ENCODE measurements around the gene GIPC1. TPM values are rescaled to one million over a fixed set of nuclear protein-coding genes. Genes with fewer than 3 reads are reported as not detected.
A peak's percentile ranks its signal among the peaks of the same experiment; 100 is the strongest.

GIPC1 gene
- total and polyA plus RNA-seq, 9 of the 15 experiments (the other 6 are each of a cell fraction or from before 2014, with no cell fraction given), result 0.49 to 54.7 (median 24.8) TPM

- intact Hi-C loops (cut with micrococcal nuclease) (loop anchor here (5.0 to 10.0 kb wide), 2 partner anchors 34 to 122 kb away; no protein-coding TSS in a partner anchor), in situ Hi-C loops (cut with MboI) (no loop called here)
- H3K79me2 ChIP-seq (ENCODE audit: control insufficient read depth, insufficient read depth, low read length), result peaks cover 43% of the 10 kb centered on the region
- 7% methylated on average over 35 of the region's 85 CpGs for WGBS (ENCODE audit: insufficient coverage, low coverage, missing lambda C conversion rate)
- ATAC-seq, result peak; percentile 66
- CTCF ChIA-PET (ENCODE audit: low intra/inter-chr PET ratio), result interaction anchor here (2.0 kb wide), 1 partner anchor 54 kb away, joined by 10 read pairs; no protein-coding TSS in a partner anchor
- H3K4me3 ChIP-seq, result peak within 1 kb of the TSS; percentile 81
- no peaks in the 10 kb centered on the region for H3K27me3 ChIP-seq (ENCODE audit: control insufficient read depth in 2 of 2, insufficient read depth in 2 of 2, low read length in 2 of 2)
- H3K9ac ChIP-seq (ENCODE audit: insufficient read depth in 1 of 2, low read depth in 2 of 2, low read length in 2 of 2), result peak within 1 kb of the TSS; percentile 76 to 94
- peaks cover 17 to 44% of the 10 kb centered on the region in 2 experiments; a peak in 4 of 5 replicates for H3K4me1 ChIP-seq (replicated peaks in 1 of 2; ENCODE audit: control insufficient read depth in 2 of 2, insufficient read depth in 2 of 2, low read length in 2 of 2)
- peaks cover 14% of the 10 kb centered on the region; the same call in 2 of the 3 replicates for H3K36me3 ChIP-seq (ENCODE audit: control insufficient read depth, insufficient read depth, low read length)
- peak; percentile 78 for FAIRE-seq
- peak within 1 kb of the TSS; percentile 89 for H3K4me2 ChIP-seq (ENCODE audit: insufficient read depth, low read length)
- POLR2A ChIA-PET, result interaction anchor here (0.6 to 0.7 kb wide), 2 partner anchors 35 to 171 kb away, joined by 3 read pairs; no protein-coding TSS in a partner anchor
- BruUV-seq (replicated peaks), result no TSS peak
- peak within 1 kb of the TSS; percentile 83 for H3K27ac ChIP-seq (ENCODE audit: extremely low read depth, low read depth, low read length)
- no peaks in the 10 kb centered on the region for H3K9me3 ChIP-seq (replicated peaks; ENCODE audit: control insufficient read depth, insufficient read depth, low read depth, low read length)
- no peaks in the 10 kb centered on the region for H3K9me1 ChIP-seq (ENCODE audit: control insufficient read depth, insufficient read depth, low read length)
- H2AFZ ChIP-seq (ENCODE audit: low read depth, low read length), result peak within 1 kb of the TSS; percentile 88
- no peaks in the 10 kb centered on the region; the same call in 1 of the 2 replicates for H4K20me1 ChIP-seq (replicated peaks; ENCODE audit: control insufficient read depth, insufficient read depth, low read length)
- peak; percentile 78 to 95 (median 92) for DNase-seq (ENCODE audit: extremely low read depth in 1 of 4, low spot score in 3 of 4)
- TF ChIP-seq NR2C2 (CRISPR knock-in tag; IDR thresholded peaks at IDR 0.05) (no peak), NR2C2 (tag; IDR thresholded peaks at IDR 0.05) (peak; percentile 87), GATAD2A (IDR thresholded peaks at IDR 0.05) (peak; percentile 13; the same call in 1 of the 2 replicates), ZFX (CRISPR knock-in tag; IDR thresholded peaks at IDR 0.05) (peak; percentile 30; the same call in 1 of the 2 replicates), PML (IDR thresholded peaks at IDR 0.05; ENCODE audit: low read length) (no peak), MLLT1 (IDR thresholded peaks at IDR 0.05) (no peak), SMC3 (conservative IDR thresholded peaks at IDR 0.05; ENCODE audit: insufficient read depth, low read depth, low read length) (no peak), MAZ (CRISPR knock-in tag; conservative IDR thresholded peaks at IDR 0.05 in 1 of 2, IDR thresholded peaks at IDR 0.05 in 1 of 2) (peak in 1 of 2 experiments; percentile 40; a peak in 2 of 4 replicates), ATF7 (IDR thresholded peaks at IDR 0.05) (peak; percentile 19; the same call in 1 of the 2 replicates), MYNN (IDR thresholded peaks at IDR 0.05) (no peak), MYNN (CRISPR knock-in tag; IDR thresholded peaks at IDR 0.05) (no peak), CBFA2T2 (conservative IDR thresholded peaks at IDR 0.05) (0 out of 2 replicates have a peak, but pooled peaks have one; percentile 22), EP400 (IDR thresholded peaks at IDR 0.05) (peak; percentile 21; the same call in 1 of the 2 replicates), SPI1 (IDR thresholded peaks at IDR 0.05; ENCODE audit: borderline replicate concordance, low read depth, low read length) (no peak), RFX1 (IDR thresholded peaks at IDR 0.05) (peak; percentile 73; the same call in 1 of the 2 replicates), MYC (IDR thresholded peaks at IDR 0.05; ENCODE audit: low read depth, low read length) (peak; percentile 62; the same call in 1 of the 2 replicates), MYC (CRISPR knock-in tag; IDR thresholded peaks at IDR 0.05; ENCODE audit: borderline replicate concordance, low read depth) (no peak), ZNF830 (CRISPR knock-in tag; IDR thresholded peaks at IDR 0.05) (0 out of 2 replicates have a peak, but pooled peaks have one; percentile 46), WHSC1 (IDR thresholded peaks at IDR 0.05; ENCODE audit: low read length) (no peak)
- TF ChIP-seq, protein P1, sequence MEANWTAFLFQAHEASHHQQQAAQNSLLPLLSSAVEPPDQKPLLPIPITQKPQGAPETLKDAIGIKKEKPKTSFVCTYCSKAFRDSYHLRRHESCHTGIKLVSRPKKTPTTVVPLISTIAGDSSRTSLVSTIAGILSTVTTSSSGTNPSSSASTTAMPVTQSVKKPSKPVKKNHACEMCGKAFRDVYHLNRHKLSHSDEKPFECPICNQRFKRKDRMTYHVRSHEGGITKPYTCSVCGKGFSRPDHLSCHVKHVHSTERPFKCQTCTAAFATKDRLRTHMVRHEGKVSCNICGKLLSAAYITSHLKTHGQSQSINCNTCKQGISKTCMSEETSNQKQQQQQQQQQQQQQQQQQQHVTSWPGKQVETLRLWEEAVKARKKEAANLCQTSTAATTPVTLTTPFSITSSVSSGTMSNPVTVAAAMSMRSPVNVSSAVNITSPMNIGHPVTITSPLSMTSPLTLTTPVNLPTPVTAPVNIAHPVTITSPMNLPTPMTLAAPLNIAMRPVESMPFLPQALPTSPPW (CRISPR knock-in tag; IDR thresholded peaks at IDR 0.05), result peak; percentile 95
- TF ChIP-seq, protein P2, sequence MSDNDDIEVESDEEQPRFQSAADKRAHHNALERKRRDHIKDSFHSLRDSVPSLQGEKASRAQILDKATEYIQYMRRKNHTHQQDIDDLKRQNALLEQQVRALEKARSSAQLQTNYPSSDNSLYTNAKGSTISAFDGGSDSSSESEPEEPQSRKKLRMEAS (CRISPR knock-in tag; IDR thresholded peaks at IDR 0.05), result peak; percentile 11; the same call in 1 of the 2 replicates
Observed at GRCh38 chr19:14432791-14433553, 63.0 kb downstream of the GIPC1 start, which contains the start of gene PKN1. PKN1 (plus strand) TSS chr19:14433306; CDS start chr19:14433522, 216 bp downstream.

Measured in K562 (cell line).